Lung (tissue), 12 donors: ENCODE results near the gene TCF7. TPM values are rescaled to one million over a fixed set of nuclear protein-coding genes. Genes with fewer than 3 reads are reported as not detected.

ENCODE experiments used
- ATAC-seq: fragments of 200-7000 bp; cut with Tn5 transposase; one replicate; pipeline ENCODE4 v1.9.1; 2020; ENCODE audit warnings: moderate number of reproducible peaks; ENCODE audit not compliant: insufficient read depth, low FRiP score
- DNase-seq, 3 donors: peaks; one replicate each; pipeline ENCODE4 v3.0.0-alpha.2; 2013 to 2017
- H3K27ac ChIP-seq, 2 donors: one replicate each; pipeline ENCODE4 v1.5.1; 2013; ENCODE audit warnings: mild to moderate bottlenecking in 2 of 2, moderate library complexity in 2 of 2, control low read depth in 1 of 2, inconsistent platforms in 1 of 2, low read depth in 1 of 2, low read length in 1 of 2
- H3K27me3 ChIP-seq, 3 donors: one replicate each; pipeline ENCODE4 v1.5.1; 2013; ENCODE audit warnings: low read length in 2 of 3; ENCODE audit not compliant: control insufficient read depth in 3 of 3, insufficient read depth in 3 of 3
- H3K36me3 ChIP-seq, 4 donors: one replicate each; pipeline ENCODE4 v1.5.1; 2013; ENCODE audit warnings: low read length in 4 of 4, mild to moderate bottlenecking in 1 of 4, moderate library complexity in 1 of 4; ENCODE audit not compliant: control insufficient read depth in 4 of 4, insufficient read depth in 4 of 4
- H3K4me1 ChIP-seq, 5 donors: one replicate each; pipeline ENCODE4 v1.5.1; 2013; ENCODE audit warnings: low read length in 5 of 5, mild to moderate bottlenecking in 2 of 5, moderate library complexity in 1 of 5; ENCODE audit not compliant: control insufficient read depth in 5 of 5, insufficient read depth in 5 of 5
- H3K4me3 ChIP-seq: one replicate; pipeline ENCODE4 v1.5.1; 2013; ENCODE audit warnings: mild to moderate bottlenecking, control low read depth, moderate library complexity
- H3K9ac ChIP-seq, 2 donors: one replicate each; pipeline ENCODE4 v1.5.1; 2013; ENCODE audit warnings: low read length in 2 of 2, control low read depth in 1 of 2; ENCODE audit not compliant: insufficient read depth in 1 of 2
- H3K9me3 ChIP-seq, 4 donors: one replicate each; pipeline ENCODE4 v1.5.1; 2013; ENCODE audit warnings: low read length in 3 of 4, mild to moderate bottlenecking in 1 of 4, moderate library complexity in 1 of 4; ENCODE audit not compliant: control insufficient read depth in 4 of 4, insufficient read depth in 3 of 4
- CTCF ChIP-seq: IDR thresholded peaks from 2 replicates; pipeline ENCODE4 v1.5.1; 2012; ENCODE audit warnings: mild to moderate bottlenecking; ENCODE audit errors: control extremely low read depth, extremely low read depth
- WGBS, 2 donors: extraction: QIAGEN DNeasy Blood & Tissue Kit; methylation state at CpG; one replicate each; pipeline ENCODE4 v1.1.7; 2013; 5-methylcytosine and 5-hydroxymethylcytosine counted together
- polyA plus RNA-seq, 2 donors: library from polyadenylated mRNA; stranded (reverse); fragments of 200-250 nt; gene quantifications; one replicate each; pipeline ENCODE4 v1.2.1, GENCODE V29; 2013
- total RNA-seq, 2 donors: library from RNA; depleted of rRNA in 1 of 2; stranded (reverse); fragments of >200 nt in 1 of 2; gene quantifications; one replicate each; pipeline ENCODE4 v1.2.1, GENCODE V29; 2014 to 2021
- donor health status: control.
- donor health status: control.
- donor health status: Bipolar disorder and iron deficiency.
- donor health status: healthy.
- donor health status: DM: yes; HTN: yes; CAD: no.

The TCF7 gene
- total and polyA plus RNA-seq, 4 donors = 2.9 to 6.0 (median 3.4) TPM

GRCh38 chr5:134119720-134120119 is 5.2 kb downstream of the TCF7 start:
- ATAC-seq (no peak), DNase-seq (no peak)
- Histone ChIP-seq H3K9me3 (no peaks in the 10 kb centered on the region), H3K9ac (no peak overlapping the region), H3K4me3 (no peak overlapping the region), H3K4me1 (peaks cover 0 to 8% (median under 1%) of the 10 kb centered on the region in 5 donors), H3K36me3 (peaks cover 0 to 4% (median 2%) of the 10 kb centered on the region in 4 donors), H3K27me3 (peaks cover 0 to 4% (median 0%) of the 10 kb centered on the region in 3 donors), H3K27ac (no peak overlapping the region)
- TF ChIP-seq CTCF = no peak
- WGBS, 2 donors = 79 to 84% methylated on average over 12 of the region's 12 CpGs

GRCh38 chr5:134120386-134121138 is 6.1 kb downstream of the TCF7 start:
- no peak for TF ChIP-seq CTCF
- no peak for ATAC-seq
- 92 to 95% methylated on average over 17 of the region's 17 CpGs for WGBS, 2 donors

GRCh38 chr5:134122530-134122929 is 8.0 kb downstream of the TCF7 start:
- ATAC-seq (no peak), DNase-seq (no peak)
- H3K9me3 ChIP-seq = no peaks in the 10 kb centered on the region
- TF ChIP-seq CTCF = no peak
- H3K27me3 ChIP-seq = no peaks in the 10 kb centered on the region
- WGBS, 2 donors = 70 to 74% methylated on average over 3 of the region's 3 CpGs
- no peak overlapping the region for H3K4me3 ChIP-seq
- no peak overlapping the region for H3K27ac ChIP-seq
- H3K4me1 ChIP-seq = peaks cover 4 to 20% (median 12%) of the 10 kb centered on the region in 5 donors
- H3K36me3 ChIP-seq = peaks cover 0 to 4% (median 3%) of the 10 kb centered on the region in 4 donors
- H3K9ac ChIP-seq = no peak overlapping the region

More at GRCh38 chr5:134120386-134121138, 6.1 kb downstream of the TCF7 start:
- Histone ChIP-seq H3K27ac (no peak overlapping the region), H3K4me3 (no peak overlapping the region), H3K27me3 (peaks cover 0 to 4% (median 0%) of the 10 kb centered on the region in 3 donors), H3K36me3 (peaks cover 0 to 4% (median 2%) of the 10 kb centered on the region in 4 donors), H3K4me1 (peaks cover 2 to 17% (median 7%) of the 10 kb centered on the region in 5 donors), H3K9me3 (no peaks in the 10 kb centered on the region), H3K9ac (no peak overlapping the region)
- DNase-seq = no peak
